Measurements from ENCODE around the gene SMCO2. TPM values are rescaled to one million over a fixed set of nuclear protein-coding genes. Genes with fewer than 3 reads are reported as not detected.

Gene SMCO2
- total and polyA plus RNA-seq, 9 donors = not detected

- Histone ChIP-seq H3K4me1 (ENCODE audit: insufficient read depth) (peaks cover 25% of the 10 kb centered on the region), H3K27ac (peak within 1 kb of the TSS; percentile 47 to 92), H3K36me3 (no peaks in the 10 kb centered on the region), H3K27me3 (no peaks in the 10 kb centered on the region), H3K9me3 (no peaks in the 10 kb centered on the region), H3K4me3 (peak within 1 kb of the TSS; percentile 82)
- 0 to 1% (median 0%) methylated on average over 41 of the region's 41 CpGs for WGBS, 3 donors
- intact Hi-C loops (cut with DNase I) = loop anchor here in 3 of 4 donors (10.0 kb wide), 3 partner anchors 59 to 101 kb away; no protein-coding TSS in a partner anchor
- DNase-seq = peak; percentile 99 to 100 (median 100)
- peak; percentile 93 for TF ChIP-seq POLR2A (IDR thresholded peaks at IDR 0.05)
- no peak for TF ChIP-seq EP300 (IDR thresholded peaks at IDR 0.05)
- peak in 1 of 3 donors; percentile 36 for TF ChIP-seq CTCF (IDR thresholded peaks at IDR 0.05)
Observed at GRCh38 chr12:27523642-27524493, 77.3 kb downstream of the SMCO2 start, which contains the start of gene PPFIBP1. Gene PPFIBP1, plus strand, starts transcription at chr12:27524206. Its CDS starts 109,191 bp downstream, at chr12:27633397.

- Histone ChIP-seq H3K27ac (peak overlapping the region; percentile 47 to 92), H3K4me1 (ENCODE audit: insufficient read depth) (peaks cover 28% of the 10 kb centered on the region), H3K36me3 (no peaks in the 10 kb centered on the region), H3K4me3 (peak overlapping the region; percentile 82), H3K27me3 (no peaks in the 10 kb centered on the region), H3K9me3 (no peaks in the 10 kb centered on the region)
- TF ChIP-seq POLR2A (IDR thresholded peaks at IDR 0.05) (no peak), CTCF (IDR thresholded peaks at IDR 0.05) (no peak), EP300 (IDR thresholded peaks at IDR 0.05) (no peak)
- WGBS, 3 donors = 0 to 1% (median 0%) methylated on average over 8 of the region's 8 CpGs
- DNase-seq = no peak
- intact Hi-C loops (cut with DNase I) = loop anchor here in 3 of 4 donors (10.0 kb wide), 3 partner anchors 60 to 100 kb away; no protein-coding TSS in a partner anchor
Observed at GRCh38 chr12:27524494-27524835, 77.9 kb downstream of the SMCO2 start.

GRCh38 chr12:27524839-27525753 is 78.6 kb downstream of the SMCO2 start:
- no peaks in the 10 kb centered on the region for H3K27me3 ChIP-seq
- H3K36me3 ChIP-seq = no peaks in the 10 kb centered on the region
- intact Hi-C loops (cut with DNase I) = loop anchor here in 3 of 4 donors (10.0 kb wide), 3 partner anchors 60 to 100 kb away; no protein-coding TSS in a partner anchor
- peaks cover 31% of the 10 kb centered on the region for H3K4me1 ChIP-seq (ENCODE audit: insufficient read depth)
- TF ChIP-seq CTCF (IDR thresholded peaks at IDR 0.05) = peak in 1 of 3 donors; percentile 19
- TF ChIP-seq POLR2A (IDR thresholded peaks at IDR 0.05) = no peak
- 0 to 1% (median 1%) methylated on average over 16 of the region's 16 CpGs for WGBS, 3 donors
- H3K27ac ChIP-seq = peak overlapping the region in 1 of 2 donors; percentile 92
- peak overlapping the region; percentile 82 for H3K4me3 ChIP-seq
- H3K9me3 ChIP-seq = no peaks in the 10 kb centered on the region
- DNase-seq = peak in 2 of 5 donors; percentile 42 to 48

GRCh38 chr12:27527512-27527911 is 81.0 kb downstream of the SMCO2 start:
- H3K9me3 ChIP-seq = no peaks in the 10 kb centered on the region
- peak overlapping the region in 1 of 2 donors; percentile 23 for H3K27ac ChIP-seq
- no peaks in the 10 kb centered on the region for H3K27me3 ChIP-seq
- intact Hi-C loops (cut with DNase I) = loop anchor here in 3 of 4 donors (10.0 kb wide), 3 partner anchors 63 to 97 kb away; no protein-coding TSS in a partner anchor
- peaks cover 30% of the 10 kb centered on the region for H3K4me1 ChIP-seq (ENCODE audit: insufficient read depth)
- 41 to 62% (median 42%) methylated on average over 9 of the region's 9 CpGs for WGBS, 3 donors
- DNase-seq = no peak
- TF ChIP-seq EP300 (IDR thresholded peaks at IDR 0.05) = no peak
- no peak for TF ChIP-seq CTCF (IDR thresholded peaks at IDR 0.05)
- TF ChIP-seq POLR2A (IDR thresholded peaks at IDR 0.05) = no peak
- no peak overlapping the region for H3K4me3 ChIP-seq
- no peaks in the 10 kb centered on the region for H3K36me3 ChIP-seq
